CD4-positive, alpha-beta T cell (primary cell): ENCODE data around the gene EGFLAM. TPM values are rescaled to one million over a fixed set of nuclear protein-coding genes. Genes with fewer than 3 reads are reported as not detected.

Experiments used
- ATAC-seq: fragments of 200-7000 bp; cut with Tn5 transposase; one replicate; pipeline ENCODE4 v1.10.0; 2022; ENCODE audit warnings: mild to moderate bottlenecking; ENCODE audit not compliant: poor library complexity
- CTCF ChIA-PET: fragments of 350-600 bp; sonication (Branson Sonifier 250); formaldehyde crosslinking; loops from one replicate; lab custom pipeline; 2021; ENCODE audit warnings: antibody characterized with exemption, inconsistent platforms; lab: Charles Lee
- POLR2A ChIA-PET: fragments of 350-600 bp; sonication (Branson Sonifier 250); formaldehyde crosslinking; loops from one replicate; lab custom pipeline; 2021; ENCODE audit warnings: antibody characterized with exemption, inconsistent platforms; lab: Charles Lee
- DNase-seq, 14 experiments: peaks; one replicate each; pipeline ENCODE4 v3.0.0-alpha.2; 2013 to 2020; ENCODE audit warnings: mixed read lengths in 2 of 14
- H3K27ac ChIP-seq, 2 donors: one replicate each; pipeline versions ENCODE4 v1.5.1 to v1.7.0; 2013; ENCODE audit warnings: low read length in 2 of 2, low read depth in 1 of 2, mild to moderate bottlenecking in 1 of 2
- H3K27me3 ChIP-seq, 2 experiments: 1 replicate in 1 of 2; 2 replicates in 1 of 2; pipeline versions ENCODE4 v1.6.1 to v1.7.0; 2013; ENCODE audit warnings: low read length in 2 of 2, control low read depth in 1 of 2, mild to moderate bottlenecking in 1 of 2, moderate library complexity in 1 of 2; ENCODE audit not compliant: insufficient read depth in 2 of 2, control insufficient read depth in 1 of 2
- H3K36me3 ChIP-seq: one replicate; pipeline ENCODE4 v1.6.1; 2013; ENCODE audit warnings: low read length, control low read depth; ENCODE audit not compliant: insufficient read depth
- H3K4me1 ChIP-seq: one replicate; pipeline ENCODE4 v1.6.1; 2013; ENCODE audit warnings: low read length, control low read depth; ENCODE audit not compliant: insufficient read depth
- H3K4me3 ChIP-seq: one replicate; pipeline ENCODE4 v1.5.1; 2013; ENCODE audit warnings: mild to moderate bottlenecking, low read length, moderate library complexity
- H3K9me3 ChIP-seq, 2 experiments: 1 replicate in 1 of 2; 2 replicates in 1 of 2; pipeline versions ENCODE4 v1.6.1 to v1.7.0; 2013; ENCODE audit warnings: low read length in 2 of 2, mild to moderate bottlenecking in 2 of 2, control low read depth in 1 of 2, moderate library complexity in 1 of 2; ENCODE audit not compliant: control insufficient read depth in 1 of 2, insufficient read depth in 1 of 2
- H3K27ac Mint-ChIP-seq: one replicate; pipeline ENCODE4 v1.8.0; 2020; ENCODE audit warnings: mixed read lengths
- H3K27me3 Mint-ChIP-seq: one replicate; pipeline ENCODE4 v1.8.0; 2021; ENCODE audit warnings: mixed read lengths
- H3K36me3 Mint-ChIP-seq: one replicate; pipeline ENCODE4 v1.8.0; 2021; ENCODE audit warnings: low read depth, mixed read lengths
- H3K4me1 Mint-ChIP-seq: one replicate; pipeline ENCODE4 v1.8.0; 2021; ENCODE audit warnings: low read depth, mixed read lengths
- H3K4me3 Mint-ChIP-seq: one replicate; pipeline ENCODE4 v1.8.0; 2020; ENCODE audit warnings: mild to moderate bottlenecking, mixed read lengths
- H3K9me3 Mint-ChIP-seq: one replicate; pipeline ENCODE4 v1.8.0; 2020; ENCODE audit warnings: mixed read lengths
- intact Hi-C, 2 experiments: fragments of 100-400 bp; cut with DNase I in 1 of 2; cut with micrococcal nuclease in 1 of 2; formaldehyde crosslinking; loops; one replicate each; pipeline versions ENCODE4 v1.15.1 to v1.9.0; 2023 to 2025; cut with DNase I, micrococcal nuclease
- total RNA-seq, 174 experiments: library from RNA in 2 of 174; stranded (reverse) in 2 of 174; gene quantifications; one replicate each; pipeline ENCODE4 v1.2.3 and lab custom pipeline; 2021 to 2026
- TF ChIP-seq, protein P1 (sequence below): fragments of 200-600 bp; IDR thresholded peaks from one replicate; pipeline ENCODE4 v1.8.0; 2022; ENCODE audit warnings: antibody characterized with exemption, mild to moderate bottlenecking

EGFLAM gene
- total RNA-seq, 2 experiments from 2014 or later = not detected

DNA sequence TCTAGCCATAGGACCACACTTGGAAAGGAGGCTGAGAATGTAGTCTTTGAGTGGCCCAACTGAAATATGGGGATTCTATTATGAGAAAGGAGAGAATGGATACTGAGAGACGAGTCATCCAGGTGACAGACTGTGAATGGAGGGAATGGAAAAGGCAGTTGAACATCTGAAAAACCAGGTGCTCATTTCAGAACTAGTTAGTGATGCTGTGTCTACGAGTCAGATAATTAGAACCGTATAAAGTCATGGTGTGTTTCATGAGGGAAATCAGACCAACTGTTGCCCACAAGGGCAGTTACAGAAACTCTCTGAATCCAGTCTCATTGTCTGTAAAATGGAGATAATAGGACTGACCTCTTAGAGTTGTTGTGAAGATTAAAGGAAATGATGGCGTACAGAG lies 86.5 kb downstream of the EGFLAM start:
- ChIA-PET POLR2A (no interaction called here), CTCF (no interaction called here)
- H3K36me3 Mint-ChIP-seq = no peaks in the 10 kb centered on the region
- H3K27me3 Mint-ChIP-seq = peaks cover 8% of the 10 kb centered on the region
- peaks cover 3% of the 10 kb centered on the region for H3K4me1 Mint-ChIP-seq
- Histone ChIP-seq H3K36me3 (no peaks in the 10 kb centered on the region), H3K4me1 (no peaks in the 10 kb centered on the region), H3K4me3 (no peak overlapping the region), H3K9me3 (no peaks in the 10 kb centered on the region), H3K27me3 (peaks cover 0 to under 1% of the 10 kb centered on the region in 2 experiments), H3K27ac (no peak overlapping the region)
- no peak overlapping the region for H3K4me3 Mint-ChIP-seq
- H3K9me3 Mint-ChIP-seq = no peaks in the 10 kb centered on the region
- intact Hi-C loops = no loop called here
- no peak overlapping the region for H3K27ac Mint-ChIP-seq
- DNase-seq (no peak), ATAC-seq (no peak)
- TF ChIP-seq, protein P1, sequence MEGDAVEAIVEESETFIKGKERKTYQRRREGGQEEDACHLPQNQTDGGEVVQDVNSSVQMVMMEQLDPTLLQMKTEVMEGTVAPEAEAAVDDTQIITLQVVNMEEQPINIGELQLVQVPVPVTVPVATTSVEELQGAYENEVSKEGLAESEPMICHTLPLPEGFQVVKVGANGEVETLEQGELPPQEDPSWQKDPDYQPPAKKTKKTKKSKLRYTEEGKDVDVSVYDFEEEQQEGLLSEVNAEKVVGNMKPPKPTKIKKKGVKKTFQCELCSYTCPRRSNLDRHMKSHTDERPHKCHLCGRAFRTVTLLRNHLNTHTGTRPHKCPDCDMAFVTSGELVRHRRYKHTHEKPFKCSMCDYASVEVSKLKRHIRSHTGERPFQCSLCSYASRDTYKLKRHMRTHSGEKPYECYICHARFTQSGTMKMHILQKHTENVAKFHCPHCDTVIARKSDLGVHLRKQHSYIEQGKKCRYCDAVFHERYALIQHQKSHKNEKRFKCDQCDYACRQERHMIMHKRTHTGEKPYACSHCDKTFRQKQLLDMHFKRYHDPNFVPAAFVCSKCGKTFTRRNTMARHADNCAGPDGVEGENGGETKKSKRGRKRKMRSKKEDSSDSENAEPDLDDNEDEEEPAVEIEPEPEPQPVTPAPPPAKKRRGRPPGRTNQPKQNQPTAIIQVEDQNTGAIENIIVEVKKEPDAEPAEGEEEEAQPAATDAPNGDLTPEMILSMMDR = no peak

DNA sequence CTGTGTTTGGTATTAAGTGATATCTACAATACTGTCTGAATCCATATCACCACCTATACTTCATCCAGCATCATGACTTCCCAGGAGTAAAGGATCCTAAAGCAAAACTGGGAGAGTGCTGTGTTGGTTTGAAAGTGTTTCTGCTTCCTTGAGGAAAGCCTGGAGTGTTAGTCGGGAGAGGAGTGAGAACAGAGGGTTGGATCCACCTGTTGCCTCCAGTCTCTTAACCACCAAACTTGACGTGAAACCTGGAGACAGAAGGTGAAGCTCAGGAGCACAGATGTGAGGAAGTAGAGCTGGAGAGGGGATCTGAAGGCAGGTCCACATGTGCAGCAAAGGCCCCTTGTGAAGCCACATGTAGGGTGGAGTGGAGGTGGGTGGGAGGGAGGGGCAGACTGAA lies 88.2 kb downstream of the EGFLAM start:
- H3K4me3 ChIP-seq = no peak overlapping the region
- Mint-ChIP-seq H3K36me3 (no peaks in the 10 kb centered on the region), H3K4me3 (no peak overlapping the region), H3K27me3 (peaks cover 5% of the 10 kb centered on the region), H3K4me1 (peaks cover 4% of the 10 kb centered on the region), H3K27ac (no peak overlapping the region), H3K9me3 (no peaks in the 10 kb centered on the region)
- intact Hi-C loops = no loop called here
- H3K27ac ChIP-seq = no peak overlapping the region
- ATAC-seq (no peak), DNase-seq (no peak)
- TF ChIP-seq, protein P1 = no peak
- ChIA-PET POLR2A (no interaction called here), CTCF (no interaction called here)
- no peaks in the 10 kb centered on the region for H3K4me1 ChIP-seq
- H3K36me3 ChIP-seq = no peaks in the 10 kb centered on the region
- H3K9me3 ChIP-seq = no peaks in the 10 kb centered on the region
- no peaks in the 10 kb centered on the region for H3K27me3 ChIP-seq

- no peaks in the 10 kb centered on the region for H3K27me3 Mint-ChIP-seq
- H3K4me1 Mint-ChIP-seq = peaks cover 4% of the 10 kb centered on the region
- no peaks in the 10 kb centered on the region for H3K27me3 ChIP-seq
- no peaks in the 10 kb centered on the region for H3K9me3 ChIP-seq
- ChIA-PET POLR2A (no interaction called here), CTCF (no interaction called here)
- no peaks in the 10 kb centered on the region for H3K36me3 ChIP-seq
- no peaks in the 10 kb centered on the region for H3K9me3 Mint-ChIP-seq
- TF ChIP-seq, protein P1 = no peak
- no peak for DNase-seq
- H3K27ac Mint-ChIP-seq = no peak overlapping the region
- H3K4me3 Mint-ChIP-seq = no peak overlapping the region
- no peak overlapping the region for H3K27ac ChIP-seq
- ATAC-seq = no peak
- H3K4me3 ChIP-seq = no peak overlapping the region
- intact Hi-C loops = no loop called here
- H3K36me3 Mint-ChIP-seq = no peaks in the 10 kb centered on the region
- no peaks in the 10 kb centered on the region for H3K4me1 ChIP-seq
These were observed 88.8 kb downstream of the EGFLAM start for GRCh38 chr5:38347040-38347763.
